K562 (cell line): ENCODE results near the gene CLDND2. TPM values are rescaled to one million over a fixed set of nuclear protein-coding genes. Genes with fewer than 3 reads are reported as not detected.
A peak's percentile ranks its signal among the peaks of the same experiment; 100 is the strongest.

Experiments used
- ATF7 ChIP-seq: fragments of 450-650 bp; IDR thresholded peaks from 2 replicates; pipeline ENCODE4 v1.7.1; 2014; ENCODE audit warnings: mild to moderate bottlenecking, moderate library complexity
- FIP1L1 ChIP-seq: fragments of 200-400 bp; formaldehyde crosslinking; IDR thresholded peaks from 2 replicates; pipeline ENCODE4 v1.6.1; 2018; ENCODE audit warnings: mild to moderate bottlenecking, low read depth, low read length; ENCODE audit not compliant: poor library complexity, severe bottlenecking
- MBD2 ChIP-seq: sonication (generic); IDR thresholded peaks from 2 replicates; pipeline ENCODE4 v1.6.1; 2016; ENCODE audit warnings: low read depth, borderline replicate concordance
- MCM3 ChIP-seq: fragments of 450-650 bp; IDR thresholded peaks from 2 replicates; pipeline ENCODE4 v1.6.1; 2016
- MEIS2 ChIP-seq: fragments of 450-650 bp; IDR thresholded peaks from 2 replicates; pipeline ENCODE4 v1.6.1; 2014; ENCODE audit warnings: mild to moderate bottlenecking; ENCODE audit not compliant: partially characterized antibody
- ZBED1 ChIP-seq: IDR thresholded peaks from 2 replicates; pipeline ENCODE4 v1.6.1; 2014
- ZFX ChIP-seq: sonication (generic); formaldehyde crosslinking; IDR thresholded peaks from 2 replicates; pipeline ENCODE4 v1.8.0; 2022; ENCODE audit warnings: mild to moderate bottlenecking, missing genetic modification reagents, moderate library complexity
- ZNF12 ChIP-seq: sonication (generic); formaldehyde crosslinking; IDR thresholded peaks from 2 replicates; pipeline ENCODE4 v1.4.0; 2020; ENCODE audit warnings: mild to moderate bottlenecking, missing genetic modification reagents
- ZNF316 ChIP-seq: fragments of 450-650 bp; IDR thresholded peaks from 2 replicates; pipeline ENCODE4 v1.6.1; 2016
- ZNF644 ChIP-seq: fragments of 200-800 bp; sonication (Bioruptor generic); IDR thresholded peaks from 2 replicates; pipeline ENCODE4 v1.6.1; 2016; ENCODE audit warnings: low read depth, missing genetic modification characterization, missing compliant biosample characterization
- polyA plus RNA-seq, 8 experiments: library from polyadenylated mRNA; depleted of rRNA in 4 of 8; stranded (reverse) in 5 of 8; unstranded in 3 of 8; fragments of >200 nt; fragmentation: Nextera tagmentation in 2 of 8; fragmentation: Illumina TruSeq in 1 of 8; extraction: Ambion mirVana in 2 of 8; extraction: Trizol in 1 of 8; gene quantifications; 2 replicates each; pipeline versions ENCODE4 v1.2.1 to v1.2.3, GENCODE V29; 2011 to 2014; ENCODE audit warnings: inconsistent platforms in 1 of 8, missing spikeins in 1 of 8
- total RNA-seq, 7 experiments: library from RNA; depleted of rRNA in 6 of 7; stranded (reverse); fragments of >200 nt in 6 of 7; fragmentation: Illumina TruSeq in 2 of 7; extraction: Trizol in 2 of 7; gene quantifications; 2 replicates each; pipeline versions ENCODE4 v1.2.1 to v1.2.3, GENCODE V29; 2011 to 2021; ENCODE audit warnings: low replicate concordance in 1 of 7
- TF ChIP-seq, protein P1 (sequence below): fragments of 450-650 bp; IDR thresholded peaks from 2 replicates; pipeline ENCODE4 v1.6.1; 2016; ENCODE audit warnings: mild to moderate bottlenecking, moderate library complexity
- TF ChIP-seq, protein P2 (sequence below): fragments of 450-650 bp; formaldehyde crosslinking; IDR thresholded peaks from 2 replicates; pipeline ENCODE4 v1.4.0; 2022; ENCODE audit warnings: mild to moderate bottlenecking, moderate library complexity
- TF ChIP-seq, protein P3 (sequence below): fragments of 250-450 bp; sonication (Bioruptor Pico); IDR thresholded peaks from 2 replicates; pipeline ENCODE4 v1.8.0; 2021; ENCODE audit warnings: moderate library complexity, mild to moderate bottlenecking, inconsistent platforms
- TF ChIP-seq, protein P4 (sequence below): fragments of 450-650 bp; IDR thresholded peaks from 2 replicates; pipeline ENCODE4 v1.6.1; 2016; ENCODE audit warnings: low read depth, mild to moderate bottlenecking, moderate library complexity

The CLDND2 gene
- total and polyA plus RNA-seq, 9 of the 15 experiments (the other 6 are each of a cell fraction or from before 2014, with no cell fraction given), result 0.45 to 4.0 (median 1.2) TPM; not detected in 3

DNA sequence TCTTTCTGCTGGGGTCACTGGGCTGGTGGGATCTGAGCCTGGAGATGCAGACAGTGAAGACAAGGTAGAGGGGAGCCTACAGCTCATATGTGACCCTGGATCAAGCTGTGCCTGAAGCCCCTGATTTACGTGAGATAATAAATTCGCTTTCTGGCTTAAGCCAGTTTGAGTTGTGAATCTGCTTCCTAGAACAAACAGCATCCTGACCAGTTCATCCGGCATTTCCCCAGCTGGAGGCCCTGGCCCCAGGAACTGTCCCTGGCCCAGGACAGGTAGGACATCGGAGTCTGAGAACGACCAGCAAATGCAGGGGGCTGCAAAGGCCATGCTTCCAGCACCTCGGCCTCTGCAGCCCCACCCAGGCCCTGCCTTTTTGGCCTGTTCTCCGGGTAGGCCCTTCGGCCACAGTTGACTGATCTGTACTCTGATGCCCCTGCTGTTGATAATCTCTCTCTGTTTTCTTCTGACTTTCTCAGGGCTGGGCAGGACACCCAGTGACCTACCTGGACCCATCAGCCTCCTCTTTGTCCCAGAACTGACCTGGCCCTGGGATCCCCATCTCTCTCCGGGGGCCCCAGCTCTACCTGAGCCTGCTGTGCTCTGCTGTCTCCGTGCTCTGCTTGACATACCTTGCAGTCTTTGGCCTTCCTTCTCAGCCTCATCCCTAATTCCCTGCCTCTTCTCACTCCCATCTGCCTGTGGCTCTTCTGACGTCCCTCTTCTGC is 17.4 kb downstream of the CLDND2 start (continued):
- TF ChIP-seq, protein P1, sequence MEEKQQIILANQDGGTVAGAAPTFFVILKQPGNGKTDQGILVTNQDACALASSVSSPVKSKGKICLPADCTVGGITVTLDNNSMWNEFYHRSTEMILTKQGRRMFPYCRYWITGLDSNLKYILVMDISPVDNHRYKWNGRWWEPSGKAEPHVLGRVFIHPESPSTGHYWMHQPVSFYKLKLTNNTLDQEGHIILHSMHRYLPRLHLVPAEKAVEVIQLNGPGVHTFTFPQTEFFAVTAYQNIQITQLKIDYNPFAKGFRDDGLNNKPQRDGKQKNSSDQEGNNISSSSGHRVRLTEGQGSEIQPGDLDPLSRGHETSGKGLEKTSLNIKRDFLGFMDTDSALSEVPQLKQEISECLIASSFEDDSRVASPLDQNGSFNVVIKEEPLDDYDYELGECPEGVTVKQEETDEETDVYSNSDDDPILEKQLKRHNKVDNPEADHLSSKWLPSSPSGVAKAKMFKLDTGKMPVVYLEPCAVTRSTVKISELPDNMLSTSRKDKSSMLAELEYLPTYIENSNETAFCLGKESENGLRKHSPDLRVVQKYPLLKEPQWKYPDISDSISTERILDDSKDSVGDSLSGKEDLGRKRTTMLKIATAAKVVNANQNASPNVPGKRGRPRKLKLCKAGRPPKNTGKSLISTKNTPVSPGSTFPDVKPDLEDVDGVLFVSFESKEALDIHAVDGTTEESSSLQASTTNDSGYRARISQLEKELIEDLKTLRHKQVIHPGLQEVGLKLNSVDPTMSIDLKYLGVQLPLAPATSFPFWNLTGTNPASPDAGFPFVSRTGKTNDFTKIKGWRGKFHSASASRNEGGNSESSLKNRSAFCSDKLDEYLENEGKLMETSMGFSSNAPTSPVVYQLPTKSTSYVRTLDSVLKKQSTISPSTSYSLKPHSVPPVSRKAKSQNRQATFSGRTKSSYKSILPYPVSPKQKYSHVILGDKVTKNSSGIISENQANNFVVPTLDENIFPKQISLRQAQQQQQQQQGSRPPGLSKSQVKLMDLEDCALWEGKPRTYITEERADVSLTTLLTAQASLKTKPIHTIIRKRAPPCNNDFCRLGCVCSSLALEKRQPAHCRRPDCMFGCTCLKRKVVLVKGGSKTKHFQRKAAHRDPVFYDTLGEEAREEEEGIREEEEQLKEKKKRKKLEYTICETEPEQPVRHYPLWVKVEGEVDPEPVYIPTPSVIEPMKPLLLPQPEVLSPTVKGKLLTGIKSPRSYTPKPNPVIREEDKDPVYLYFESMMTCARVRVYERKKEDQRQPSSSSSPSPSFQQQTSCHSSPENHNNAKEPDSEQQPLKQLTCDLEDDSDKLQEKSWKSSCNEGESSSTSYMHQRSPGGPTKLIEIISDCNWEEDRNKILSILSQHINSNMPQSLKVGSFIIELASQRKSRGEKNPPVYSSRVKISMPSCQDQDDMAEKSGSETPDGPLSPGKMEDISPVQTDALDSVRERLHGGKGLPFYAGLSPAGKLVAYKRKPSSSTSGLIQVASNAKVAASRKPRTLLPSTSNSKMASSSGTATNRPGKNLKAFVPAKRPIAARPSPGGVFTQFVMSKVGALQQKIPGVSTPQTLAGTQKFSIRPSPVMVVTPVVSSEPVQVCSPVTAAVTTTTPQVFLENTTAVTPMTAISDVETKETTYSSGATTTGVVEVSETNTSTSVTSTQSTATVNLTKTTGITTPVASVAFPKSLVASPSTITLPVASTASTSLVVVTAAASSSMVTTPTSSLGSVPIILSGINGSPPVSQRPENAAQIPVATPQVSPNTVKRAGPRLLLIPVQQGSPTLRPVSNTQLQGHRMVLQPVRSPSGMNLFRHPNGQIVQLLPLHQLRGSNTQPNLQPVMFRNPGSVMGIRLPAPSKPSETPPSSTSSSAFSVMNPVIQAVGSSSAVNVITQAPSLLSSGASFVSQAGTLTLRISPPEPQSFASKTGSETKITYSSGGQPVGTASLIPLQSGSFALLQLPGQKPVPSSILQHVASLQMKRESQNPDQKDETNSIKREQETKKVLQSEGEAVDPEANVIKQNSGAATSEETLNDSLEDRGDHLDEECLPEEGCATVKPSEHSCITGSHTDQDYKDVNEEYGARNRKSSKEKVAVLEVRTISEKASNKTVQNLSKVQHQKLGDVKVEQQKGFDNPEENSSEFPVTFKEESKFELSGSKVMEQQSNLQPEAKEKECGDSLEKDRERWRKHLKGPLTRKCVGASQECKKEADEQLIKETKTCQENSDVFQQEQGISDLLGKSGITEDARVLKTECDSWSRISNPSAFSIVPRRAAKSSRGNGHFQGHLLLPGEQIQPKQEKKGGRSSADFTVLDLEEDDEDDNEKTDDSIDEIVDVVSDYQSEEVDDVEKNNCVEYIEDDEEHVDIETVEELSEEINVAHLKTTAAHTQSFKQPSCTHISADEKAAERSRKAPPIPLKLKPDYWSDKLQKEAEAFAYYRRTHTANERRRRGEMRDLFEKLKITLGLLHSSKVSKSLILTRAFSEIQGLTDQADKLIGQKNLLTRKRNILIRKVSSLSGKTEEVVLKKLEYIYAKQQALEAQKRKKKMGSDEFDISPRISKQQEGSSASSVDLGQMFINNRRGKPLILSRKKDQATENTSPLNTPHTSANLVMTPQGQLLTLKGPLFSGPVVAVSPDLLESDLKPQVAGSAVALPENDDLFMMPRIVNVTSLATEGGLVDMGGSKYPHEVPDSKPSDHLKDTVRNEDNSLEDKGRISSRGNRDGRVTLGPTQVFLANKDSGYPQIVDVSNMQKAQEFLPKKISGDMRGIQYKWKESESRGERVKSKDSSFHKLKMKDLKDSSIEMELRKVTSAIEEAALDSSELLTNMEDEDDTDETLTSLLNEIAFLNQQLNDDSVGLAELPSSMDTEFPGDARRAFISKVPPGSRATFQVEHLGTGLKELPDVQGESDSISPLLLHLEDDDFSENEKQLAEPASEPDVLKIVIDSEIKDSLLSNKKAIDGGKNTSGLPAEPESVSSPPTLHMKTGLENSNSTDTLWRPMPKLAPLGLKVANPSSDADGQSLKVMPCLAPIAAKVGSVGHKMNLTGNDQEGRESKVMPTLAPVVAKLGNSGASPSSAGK, result no peak
- no peak for TF ChIP-seq FIP1L1
- TF ChIP-seq, protein P2, sequence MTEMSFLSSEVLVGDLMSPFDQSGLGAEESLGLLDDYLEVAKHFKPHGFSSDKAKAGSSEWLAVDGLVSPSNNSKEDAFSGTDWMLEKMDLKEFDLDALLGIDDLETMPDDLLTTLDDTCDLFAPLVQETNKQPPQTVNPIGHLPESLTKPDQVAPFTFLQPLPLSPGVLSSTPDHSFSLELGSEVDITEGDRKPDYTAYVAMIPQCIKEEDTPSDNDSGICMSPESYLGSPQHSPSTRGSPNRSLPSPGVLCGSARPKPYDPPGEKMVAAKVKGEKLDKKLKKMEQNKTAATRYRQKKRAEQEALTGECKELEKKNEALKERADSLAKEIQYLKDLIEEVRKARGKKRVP (CRISPR knock-in tag), result no peak
- TF ChIP-seq MCM3, result no peak
- TF ChIP-seq ZFX (CRISPR knock-in tag), result peak; percentile 9; the same call in 1 of the 2 replicates
- TF ChIP-seq ATF7, result no peak
- TF ChIP-seq, protein P3, sequence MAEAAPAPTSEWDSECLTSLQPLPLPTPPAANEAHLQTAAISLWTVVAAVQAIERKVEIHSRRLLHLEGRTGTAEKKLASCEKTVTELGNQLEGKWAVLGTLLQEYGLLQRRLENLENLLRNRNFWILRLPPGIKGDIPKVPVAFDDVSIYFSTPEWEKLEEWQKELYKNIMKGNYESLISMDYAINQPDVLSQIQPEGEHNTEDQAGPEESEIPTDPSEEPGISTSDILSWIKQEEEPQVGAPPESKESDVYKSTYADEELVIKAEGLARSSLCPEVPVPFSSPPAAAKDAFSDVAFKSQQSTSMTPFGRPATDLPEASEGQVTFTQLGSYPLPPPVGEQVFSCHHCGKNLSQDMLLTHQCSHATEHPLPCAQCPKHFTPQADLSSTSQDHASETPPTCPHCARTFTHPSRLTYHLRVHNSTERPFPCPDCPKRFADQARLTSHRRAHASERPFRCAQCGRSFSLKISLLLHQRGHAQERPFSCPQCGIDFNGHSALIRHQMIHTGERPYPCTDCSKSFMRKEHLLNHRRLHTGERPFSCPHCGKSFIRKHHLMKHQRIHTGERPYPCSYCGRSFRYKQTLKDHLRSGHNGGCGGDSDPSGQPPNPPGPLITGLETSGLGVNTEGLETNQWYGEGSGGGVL (CRISPR knock-in tag), result no peak
- TF ChIP-seq ZNF316, result no peak
- no peak for TF ChIP-seq ZNF644
- no peak for TF ChIP-seq ZBED1
- TF ChIP-seq, protein P4, sequence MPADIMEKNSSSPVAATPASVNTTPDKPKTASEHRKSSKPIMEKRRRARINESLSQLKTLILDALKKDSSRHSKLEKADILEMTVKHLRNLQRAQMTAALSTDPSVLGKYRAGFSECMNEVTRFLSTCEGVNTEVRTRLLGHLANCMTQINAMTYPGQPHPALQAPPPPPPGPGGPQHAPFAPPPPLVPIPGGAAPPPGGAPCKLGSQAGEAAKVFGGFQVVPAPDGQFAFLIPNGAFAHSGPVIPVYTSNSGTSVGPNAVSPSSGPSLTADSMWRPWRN, result no peak
- TF ChIP-seq MEIS2, result no peak
- no peak for TF ChIP-seq ZNF12 (CRISPR knock-in tag)
- no peak for TF ChIP-seq MBD2
